HG03159 (cell line): Measurements from ENCODE around the gene PLD2.

Source experiments
- ATAC-seq: cut with Tn5 transposase; IDR thresholded peaks from one replicate; pipeline ENCODE4 v1.9.1; 2021; ENCODE audit warnings: mild to moderate bottlenecking, moderate library complexity; ENCODE audit not compliant: unreplicated experiment

The PLD2 gene, protein sequence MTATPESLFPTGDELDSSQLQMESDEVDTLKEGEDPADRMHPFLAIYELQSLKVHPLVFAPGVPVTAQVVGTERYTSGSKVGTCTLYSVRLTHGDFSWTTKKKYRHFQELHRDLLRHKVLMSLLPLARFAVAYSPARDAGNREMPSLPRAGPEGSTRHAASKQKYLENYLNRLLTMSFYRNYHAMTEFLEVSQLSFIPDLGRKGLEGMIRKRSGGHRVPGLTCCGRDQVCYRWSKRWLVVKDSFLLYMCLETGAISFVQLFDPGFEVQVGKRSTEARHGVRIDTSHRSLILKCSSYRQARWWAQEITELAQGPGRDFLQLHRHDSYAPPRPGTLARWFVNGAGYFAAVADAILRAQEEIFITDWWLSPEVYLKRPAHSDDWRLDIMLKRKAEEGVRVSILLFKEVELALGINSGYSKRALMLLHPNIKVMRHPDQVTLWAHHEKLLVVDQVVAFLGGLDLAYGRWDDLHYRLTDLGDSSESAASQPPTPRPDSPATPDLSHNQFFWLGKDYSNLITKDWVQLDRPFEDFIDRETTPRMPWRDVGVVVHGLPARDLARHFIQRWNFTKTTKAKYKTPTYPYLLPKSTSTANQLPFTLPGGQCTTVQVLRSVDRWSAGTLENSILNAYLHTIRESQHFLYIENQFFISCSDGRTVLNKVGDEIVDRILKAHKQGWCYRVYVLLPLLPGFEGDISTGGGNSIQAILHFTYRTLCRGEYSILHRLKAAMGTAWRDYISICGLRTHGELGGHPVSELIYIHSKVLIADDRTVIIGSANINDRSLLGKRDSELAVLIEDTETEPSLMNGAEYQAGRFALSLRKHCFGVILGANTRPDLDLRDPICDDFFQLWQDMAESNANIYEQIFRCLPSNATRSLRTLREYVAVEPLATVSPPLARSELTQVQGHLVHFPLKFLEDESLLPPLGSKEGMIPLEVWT

DNA sequence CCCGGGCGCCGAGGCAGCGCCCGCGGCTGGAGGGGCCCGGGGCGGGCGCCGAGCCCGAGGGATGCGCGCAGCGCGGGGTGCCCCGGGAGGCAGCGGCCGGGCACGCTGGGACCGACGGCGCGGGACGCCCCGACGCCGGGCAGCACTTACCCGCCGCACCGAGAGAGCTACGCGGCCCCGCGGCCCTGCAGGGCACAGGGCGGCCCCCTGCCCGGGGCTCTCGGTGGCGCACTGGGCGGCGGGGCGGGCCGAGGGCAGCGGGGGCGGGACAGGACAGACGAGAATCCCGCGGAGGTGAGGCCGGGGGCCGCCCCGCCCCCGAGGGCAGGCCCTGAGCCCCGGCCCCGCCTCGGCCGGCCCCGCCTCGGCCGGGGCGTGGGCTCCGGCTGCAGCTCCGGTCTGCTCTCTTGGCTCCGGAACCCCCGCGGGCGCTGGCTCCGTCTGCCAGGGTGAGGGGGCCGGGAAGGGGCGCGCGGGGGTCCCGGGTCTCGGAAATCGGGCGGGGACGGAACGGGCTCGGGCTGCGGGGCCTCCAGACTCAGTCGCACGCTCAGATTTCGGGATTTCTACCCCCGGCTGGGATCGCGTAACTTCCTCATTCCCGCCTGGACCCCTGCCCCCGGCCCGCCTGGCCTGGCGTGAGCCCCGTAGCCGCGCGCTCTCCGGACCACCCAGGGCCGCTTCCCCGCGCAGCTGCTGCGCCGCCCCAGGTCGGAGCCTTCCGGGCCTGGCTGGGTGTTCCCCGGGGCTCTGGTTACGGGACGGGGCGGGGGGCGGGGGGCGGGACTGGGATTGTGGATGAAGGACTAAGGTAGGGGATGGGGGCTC, at the start of gene PLD2:
TSS of gene PLD2 (plus strand) at position 376 of the 828 bp plus-strand sequence. CDS start 621 bp downstream, outside the sequence.
- peak; percentile 91 for ATAC-seq

- no peak for ATAC-seq
Observed at GRCh38 chr17:4759776-4760236, 47.1 kb upstream of the PLD2 start.

GRCh38 chr17:4764595-4764994, 42.4 kb upstream of the PLD2 start:
- ATAC-seq = no peak

GRCh38 chr17:4766201-4766600, 40.8 kb upstream of the PLD2 start:
- no peak for ATAC-seq

DNA sequence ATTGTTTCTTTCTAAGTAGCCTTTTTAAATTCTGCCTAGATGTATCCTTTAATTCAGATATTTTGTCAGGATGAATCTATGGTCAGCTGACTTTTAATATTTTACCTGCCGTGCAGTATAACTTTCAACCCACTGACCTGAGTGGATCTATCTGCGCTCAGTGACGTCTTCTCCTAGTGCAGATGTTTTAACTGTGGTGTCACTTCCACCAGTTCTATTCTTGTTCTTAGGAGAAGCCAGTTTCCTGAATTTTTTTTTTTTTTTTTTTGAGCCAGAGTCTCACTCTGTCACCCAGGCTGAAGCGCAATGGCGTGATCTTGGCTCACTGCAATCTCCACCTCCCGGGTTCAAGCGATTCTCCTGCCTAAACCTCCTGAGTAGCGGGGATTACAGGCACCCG, 40.2 kb upstream of the PLD2 start:
- ATAC-seq = no peak

- no peak for ATAC-seq
Observed at GRCh38 chr17:4768298-4768697, 38.7 kb upstream of the PLD2 start.

DNA sequence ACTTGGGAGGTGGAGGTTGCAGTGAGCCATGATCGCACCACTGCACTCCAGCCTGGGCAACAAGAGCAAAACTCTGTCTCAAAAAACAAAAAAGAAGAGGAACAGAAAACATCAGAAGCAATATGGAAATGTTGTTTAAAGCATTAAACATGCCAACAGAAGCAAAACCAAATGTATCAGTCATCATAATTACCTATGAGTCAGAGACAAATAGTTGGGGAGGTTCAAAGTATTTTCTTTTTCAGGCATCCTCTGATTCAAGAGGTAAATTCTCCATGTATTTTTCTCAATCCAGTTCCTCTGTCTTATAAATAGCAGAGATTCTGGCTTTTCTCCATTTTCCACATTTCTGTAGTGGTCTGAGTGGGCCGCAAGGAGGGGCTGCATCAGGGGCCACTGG, 37.3 kb upstream of the PLD2 start:
- no peak for ATAC-seq

- no peak for ATAC-seq
Observed at GRCh38 chr17:4771519-4772234, 35.3 kb upstream of the PLD2 start, which contains the start of gene TM4SF5. Gene TM4SF5, plus strand, starts transcription at chr17:4771886. Its CDS starts 37 bp downstream, at chr17:4771923.

DNA sequence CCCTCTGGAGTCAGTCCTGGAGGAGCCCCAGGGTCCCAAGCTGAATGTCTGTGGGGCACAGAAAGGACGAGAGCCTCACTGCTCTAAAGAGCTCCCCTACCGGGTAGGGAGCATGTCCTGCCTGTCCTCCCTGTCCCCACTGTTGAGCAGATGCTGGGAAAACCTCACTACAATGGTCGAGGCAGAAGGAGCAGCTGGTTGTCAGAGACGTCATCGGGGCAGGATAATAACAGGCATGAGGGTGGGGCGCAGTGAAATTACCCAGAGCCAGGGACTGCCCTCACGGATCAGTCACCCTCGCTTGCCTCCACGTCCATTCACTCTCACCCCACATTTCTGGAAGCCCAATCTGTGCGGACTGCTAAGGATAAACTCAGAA, 34.7 kb upstream of the PLD2 start:
- no peak for ATAC-seq

DNA sequence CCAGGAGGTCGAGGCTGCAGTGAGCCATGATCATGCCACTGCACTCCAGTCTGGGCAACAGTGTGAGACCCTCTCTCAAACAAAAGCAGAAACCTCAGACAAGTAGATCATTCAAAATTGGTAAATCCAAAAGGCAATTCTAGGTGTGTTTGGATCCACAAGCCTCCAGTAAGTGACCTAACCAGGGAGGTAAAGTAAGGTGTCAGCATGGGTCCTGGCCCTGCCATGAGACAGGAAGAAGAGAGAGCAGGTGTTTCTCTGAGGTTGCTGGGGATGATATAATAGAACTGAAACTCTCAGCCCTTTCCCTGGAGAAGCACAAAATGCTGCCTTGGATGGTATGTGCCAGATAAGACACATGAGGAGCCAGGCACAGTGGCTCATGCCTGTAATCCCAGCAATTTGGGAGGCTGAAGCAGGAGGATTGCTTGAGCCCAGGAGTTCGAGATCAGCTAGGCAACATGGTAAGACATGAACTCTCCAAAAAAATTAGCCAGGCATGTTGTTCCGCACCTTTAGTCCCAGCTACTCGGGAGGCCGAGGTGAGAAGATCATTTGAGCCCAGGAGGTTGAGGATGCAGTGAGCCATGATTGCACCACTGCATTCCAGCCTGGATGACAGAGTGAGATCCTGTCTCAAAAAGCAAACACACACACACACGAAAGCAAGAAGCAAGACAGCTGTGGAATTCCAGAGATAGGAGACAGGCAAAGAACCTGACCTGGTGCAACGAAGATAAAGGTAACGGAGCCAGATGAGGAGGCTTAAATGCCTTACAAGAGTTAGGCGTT, 28.8 kb upstream of the PLD2 start:
- no peak for ATAC-seq

GRCh38 chr17:4780325-4780955, 26.5 kb upstream of the PLD2 start:
- no peak for ATAC-seq

GRCh38 chr17:4782652-4783051, 24.3 kb upstream of the PLD2 start:
- no peak for ATAC-seq

DNA sequence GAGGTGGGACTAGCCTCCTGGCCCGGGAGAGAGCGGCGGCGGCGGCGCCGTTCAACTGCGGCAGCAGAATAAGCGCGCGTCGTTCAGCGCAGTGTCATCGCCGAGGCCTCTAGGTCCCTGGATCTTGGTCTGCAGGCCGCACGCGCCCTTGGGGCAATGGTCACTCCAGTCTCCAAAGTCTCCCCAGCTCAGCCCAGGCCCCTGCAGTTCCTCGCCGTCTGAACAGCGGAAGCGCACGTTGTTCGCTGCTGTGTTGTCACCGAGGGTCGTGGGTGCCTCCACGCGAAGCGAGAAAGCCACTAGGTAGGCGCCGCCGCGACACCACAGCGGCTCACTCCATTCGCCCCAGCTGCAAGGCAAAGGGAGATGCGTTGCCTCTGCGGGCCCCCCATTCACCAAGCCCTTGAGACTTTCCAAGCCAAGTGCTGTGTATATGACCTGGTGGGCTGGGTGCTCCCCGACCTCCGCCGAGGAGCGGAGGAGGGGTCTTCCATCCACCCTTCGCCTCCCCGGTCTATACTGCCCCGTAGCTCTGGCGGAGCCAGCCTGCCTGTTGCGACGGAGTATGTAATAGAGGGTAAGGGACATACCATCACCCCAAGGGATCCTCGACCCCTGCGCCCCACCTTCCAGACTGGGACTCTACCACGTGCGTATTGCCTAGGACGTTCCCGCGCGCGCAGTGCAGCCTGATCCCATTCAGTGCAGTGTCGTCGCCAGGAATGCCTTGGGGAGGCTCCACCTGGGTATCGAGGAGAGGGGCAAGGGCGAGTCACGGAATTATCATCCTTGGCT, 21.4 kb upstream of the PLD2 start:
- ATAC-seq = no peak

DNA sequence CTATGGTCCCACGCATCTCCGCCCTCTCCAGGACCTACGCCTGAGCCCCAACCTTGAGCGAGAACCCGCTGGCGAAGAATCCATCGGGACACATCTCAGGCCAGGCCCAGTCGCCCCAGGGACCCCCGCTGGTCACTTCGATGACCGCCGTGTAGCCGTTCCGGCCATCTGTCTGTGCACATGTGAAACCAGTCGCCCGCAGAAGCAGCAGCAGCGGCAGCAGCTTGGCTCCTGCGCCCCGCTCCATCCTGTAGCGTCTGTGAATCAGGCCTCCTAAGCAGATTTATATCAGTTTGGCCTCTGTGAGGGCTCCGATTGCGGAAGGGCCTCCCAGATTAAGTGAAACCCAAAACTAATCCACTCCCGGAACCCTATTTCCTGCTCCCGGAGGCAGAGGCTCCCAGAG, 20.8 kb upstream of the PLD2 start, which contains the start of gene VMO1:
TSS of gene VMO1 (minus strand) at position 259 of the 406 bp plus-strand sequence. CDS start at position 247, 12 bp downstream.
- no peak for ATAC-seq

DNA sequence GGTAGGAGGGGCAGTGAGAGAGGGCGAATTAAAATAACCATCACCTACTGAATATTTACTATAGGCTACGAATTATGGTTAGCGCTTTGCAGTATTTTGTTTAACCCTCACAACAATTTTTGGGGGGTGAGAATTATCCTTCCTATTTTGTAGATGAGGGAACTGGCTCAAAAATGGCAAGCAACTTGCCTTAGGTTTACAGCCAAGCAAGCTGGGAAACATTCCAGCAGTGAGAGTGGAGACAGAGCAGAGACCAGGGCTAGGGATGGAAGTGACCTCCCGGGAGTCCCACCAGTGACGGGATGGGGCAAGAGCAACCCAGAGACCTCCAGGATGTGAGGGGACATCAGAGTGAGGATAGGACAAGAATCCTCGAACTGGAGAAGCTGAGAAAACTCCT, 20.4 kb upstream of the PLD2 start:
- ATAC-seq = no peak

DNA sequence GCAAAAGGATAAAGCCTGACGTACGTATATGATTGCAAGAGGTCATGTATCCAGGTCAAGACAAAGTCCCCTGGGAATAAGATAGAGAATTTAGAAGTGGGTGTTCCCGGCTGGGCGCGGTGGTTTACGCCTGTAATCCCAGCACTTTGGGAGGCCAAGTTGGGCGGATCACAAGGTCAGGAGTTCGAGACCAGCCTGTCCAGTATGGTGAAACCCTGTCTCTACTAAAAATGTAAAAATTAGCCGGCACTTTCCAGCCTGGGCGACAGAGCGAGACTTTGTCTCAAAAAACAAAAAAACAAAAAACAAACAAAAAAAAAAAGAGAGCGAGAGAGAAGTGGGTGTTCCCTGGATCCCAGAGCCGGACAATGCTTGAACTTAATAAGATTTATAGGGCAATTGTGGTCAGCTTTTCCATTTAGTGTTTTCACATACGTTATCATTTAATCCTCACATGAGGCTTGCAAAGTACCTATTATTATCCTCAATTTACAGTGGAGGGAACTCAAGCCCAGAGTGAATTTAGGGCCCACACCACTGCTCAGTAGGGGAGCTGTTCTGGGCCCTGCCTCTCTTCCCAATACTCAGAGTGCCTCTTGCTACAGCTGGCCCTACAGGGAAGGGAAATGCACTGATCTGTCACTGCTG, 18.7 kb upstream of the PLD2 start:
- ATAC-seq = no peak
